NCI-H510A (cell line): ENCODE results near the gene AK8.

Source experiments
- DNase-seq: peaks from one replicate; lab custom pipeline; 2025; lab: John Stamatoyannopoulos, UW

AK8 gene

DNA sequence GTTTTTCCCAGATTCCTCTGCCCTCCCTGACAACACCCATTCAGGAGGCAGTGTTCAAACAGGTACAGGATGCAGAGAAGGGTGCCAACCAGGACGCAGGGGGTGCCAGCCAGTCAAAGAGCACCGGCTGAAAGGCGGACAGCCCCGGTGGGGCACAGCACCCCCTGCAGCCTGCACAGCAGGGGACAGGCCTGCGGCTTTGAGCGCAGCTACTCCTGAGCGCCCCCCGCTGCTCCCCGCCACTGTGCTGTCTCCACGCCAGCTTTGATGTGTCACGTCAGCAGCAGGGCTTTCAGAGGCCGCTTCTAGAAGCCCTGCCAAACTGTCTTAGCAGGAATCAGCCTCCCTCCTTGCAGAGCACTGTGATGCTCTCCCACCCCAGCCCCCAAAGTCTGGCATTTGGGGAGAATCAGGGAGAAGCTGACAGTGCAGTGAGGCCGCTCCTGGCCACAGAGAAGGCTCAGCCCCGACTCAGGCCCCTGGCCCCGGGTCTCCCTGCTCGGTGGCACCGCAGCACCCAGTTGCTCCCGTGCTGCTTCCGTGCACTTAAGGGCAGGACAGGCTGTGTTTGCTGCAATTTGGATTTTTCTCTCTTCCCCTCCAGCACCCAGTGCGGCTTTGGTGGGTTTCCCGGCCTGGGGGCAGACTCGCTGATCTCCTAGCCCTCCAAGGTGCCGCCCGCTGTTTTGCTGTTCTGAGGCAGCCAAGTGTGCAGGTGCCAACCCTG lies 20.3 kb downstream of the AK8 start:
- no peak for DNase-seq

DNA sequence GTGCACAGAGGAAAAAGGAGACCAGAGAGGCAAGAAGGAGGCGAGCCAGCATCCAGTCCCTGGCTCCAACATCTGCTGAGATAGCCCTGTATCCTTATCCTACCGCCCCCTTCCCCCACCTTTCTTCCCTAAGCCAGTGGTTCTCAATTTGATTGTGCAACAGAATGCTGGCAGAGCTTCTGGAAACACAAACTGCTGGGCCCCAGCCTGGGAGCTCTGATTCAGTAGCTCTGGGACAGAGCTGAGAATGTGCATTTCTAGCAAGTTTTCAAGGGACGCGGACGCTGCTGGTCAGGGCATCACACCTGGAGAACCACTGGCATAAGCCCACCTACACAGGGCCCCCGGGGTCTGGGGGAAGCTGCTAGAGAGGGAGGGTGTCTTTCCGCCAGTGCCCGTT lies 21.1 kb downstream of the AK8 start:
- DNase-seq = no peak

DNA sequence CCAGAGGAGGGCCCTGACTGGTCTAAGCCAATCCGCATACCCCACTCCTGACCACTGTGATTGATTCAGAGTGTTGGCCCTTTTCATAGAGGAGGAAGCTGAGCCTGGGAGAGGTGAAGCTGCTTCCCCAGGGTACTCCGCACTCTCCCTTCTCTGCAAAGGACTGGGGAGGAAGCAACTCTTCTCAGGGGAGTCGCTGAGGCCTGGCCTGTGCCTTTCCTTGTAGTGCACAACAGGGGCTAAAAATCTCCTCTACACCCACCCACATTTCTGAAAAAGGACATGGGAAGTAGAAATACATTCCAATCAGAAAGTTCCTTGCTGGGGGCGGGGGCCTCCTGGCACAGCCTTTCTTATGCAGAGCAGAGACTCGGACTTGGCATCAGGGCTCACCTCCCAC lies 22.2 kb downstream of the AK8 start:
- no peak for DNase-seq

DNA sequence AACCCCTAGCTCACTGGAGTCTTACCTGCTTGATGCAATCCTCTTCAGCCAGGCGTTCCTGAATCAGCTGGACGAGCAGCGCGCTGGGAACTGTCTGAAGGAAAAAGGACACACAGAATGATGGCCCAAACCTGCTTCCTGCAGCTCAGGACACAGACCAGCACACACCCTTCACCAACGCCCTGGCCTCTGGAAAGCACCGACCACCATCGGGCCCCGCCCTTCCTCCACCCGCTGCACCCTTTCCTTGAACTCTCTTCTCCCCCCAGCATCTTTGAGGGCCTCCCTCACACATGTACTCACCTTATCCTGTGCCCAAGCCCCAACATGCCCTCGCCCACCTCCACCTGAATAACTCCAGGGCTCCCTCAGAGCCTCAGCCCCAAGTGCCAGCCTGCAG lies 23.3 kb downstream of the AK8 start:
- DNase-seq = no peak

DNA sequence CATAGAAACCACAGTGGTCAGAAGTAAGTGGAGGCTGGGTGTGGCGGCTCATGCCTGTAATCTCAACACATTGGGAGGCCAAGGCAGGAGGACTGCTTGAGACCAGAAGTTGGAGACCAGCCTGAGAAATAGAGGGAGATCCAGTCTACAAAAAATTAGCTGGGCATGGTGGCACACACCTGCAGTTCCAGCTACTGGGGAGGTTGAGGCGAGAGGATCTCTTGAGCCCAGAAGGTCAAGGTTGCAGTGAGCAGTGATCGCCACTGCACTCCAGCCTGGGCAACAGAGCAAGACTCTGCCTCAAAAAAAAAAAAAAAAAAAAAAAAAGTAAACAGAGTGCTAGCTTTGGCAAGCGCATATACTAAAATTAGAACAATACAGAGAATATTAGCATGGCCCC lies 24.6 kb downstream of the AK8 start:
- no peak for DNase-seq

DNA sequence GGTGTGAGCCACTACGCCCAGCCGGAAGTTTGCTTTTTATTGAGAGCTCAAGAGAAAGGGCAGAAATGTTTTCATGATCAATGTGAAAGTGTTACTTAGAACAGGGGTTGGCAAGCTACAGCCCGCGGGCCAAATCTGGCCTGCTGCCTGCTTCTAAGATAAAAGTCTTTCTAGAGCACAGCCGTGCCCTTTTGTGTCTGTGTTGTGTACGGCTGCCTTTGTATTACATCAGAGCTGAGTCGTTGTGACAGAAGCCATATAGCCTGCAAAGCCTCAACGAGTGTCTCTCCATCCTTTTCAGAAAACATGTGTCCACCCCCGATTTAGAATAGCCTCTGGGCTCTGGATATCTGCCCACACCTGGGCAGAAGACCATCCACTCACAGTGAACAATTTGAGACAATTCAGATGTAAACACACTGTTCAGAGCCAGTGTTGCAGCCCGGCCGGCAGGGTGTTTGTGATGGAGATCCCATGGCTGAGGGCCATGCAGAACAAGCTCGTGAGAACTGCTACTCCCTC lies 28.8 kb downstream of the AK8 start:
- DNase-seq = no peak

DNA sequence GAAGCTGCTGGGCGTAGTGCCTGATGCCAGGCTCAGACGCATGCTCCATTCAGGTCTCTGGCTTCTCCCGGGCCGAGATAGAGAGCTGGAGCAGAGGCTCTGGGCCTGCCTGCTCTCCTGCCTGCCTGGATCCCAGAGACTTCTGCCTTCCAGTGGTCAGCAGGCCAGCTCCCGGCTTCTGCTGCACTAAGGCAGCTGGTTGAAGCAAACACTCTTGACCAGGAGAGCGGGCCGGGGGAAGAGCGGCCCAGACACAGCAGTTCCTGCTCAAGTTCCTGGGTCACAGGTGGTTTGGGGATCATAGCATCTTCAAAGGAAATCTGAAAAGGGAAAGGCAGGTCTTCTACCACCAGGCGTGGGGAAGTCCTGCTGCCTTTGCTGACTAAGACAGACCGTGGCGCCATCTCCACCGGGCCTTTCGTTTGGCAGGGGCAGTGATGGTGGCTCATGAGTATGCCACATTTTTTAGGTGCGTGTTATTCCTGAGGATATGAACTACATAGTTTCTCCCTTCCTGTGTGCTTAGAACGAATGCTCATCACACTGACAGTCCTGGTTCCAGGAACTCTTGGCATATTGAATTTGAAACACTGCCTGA lies 31.1 kb downstream of the AK8 start:
- no peak for DNase-seq

DNA sequence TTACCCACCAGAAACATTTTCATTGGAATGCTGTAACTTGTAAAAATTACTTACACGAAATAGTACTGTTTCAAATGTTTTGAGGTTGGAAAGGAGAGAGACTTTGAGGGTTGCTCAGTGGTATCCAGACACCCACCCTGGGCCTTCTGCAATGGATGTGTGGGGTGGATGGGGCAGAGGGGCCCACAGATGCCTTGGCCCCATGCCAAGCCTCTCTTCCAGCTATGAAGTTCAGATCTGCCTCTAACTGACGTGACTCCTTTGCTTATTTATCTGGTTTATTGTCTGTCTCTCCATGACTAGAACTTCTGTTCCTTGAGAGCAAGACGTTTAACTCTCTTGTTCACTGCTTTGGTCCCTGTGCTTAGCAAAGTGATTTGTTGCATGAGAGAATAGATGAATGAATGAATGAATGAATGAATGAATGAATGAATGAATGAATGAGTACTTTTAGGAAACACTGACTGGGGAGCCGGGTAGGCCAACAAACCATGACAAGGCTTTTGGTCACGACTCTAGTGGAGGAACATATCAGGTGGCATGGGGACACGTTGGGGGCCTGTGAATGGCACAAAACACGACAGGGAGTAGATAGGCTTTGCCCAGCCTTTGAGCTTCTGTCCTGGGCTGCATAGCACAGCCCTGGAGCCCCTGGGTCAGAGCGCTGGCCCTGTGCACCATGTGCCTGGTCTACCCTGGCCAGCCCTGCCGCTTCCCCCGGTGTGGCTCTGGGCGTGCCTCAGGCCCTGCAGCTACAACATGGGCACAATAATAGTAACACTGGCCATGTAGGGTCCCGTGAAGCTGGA lies 31.8 kb downstream of the AK8 start:
- no peak for DNase-seq

DNA sequence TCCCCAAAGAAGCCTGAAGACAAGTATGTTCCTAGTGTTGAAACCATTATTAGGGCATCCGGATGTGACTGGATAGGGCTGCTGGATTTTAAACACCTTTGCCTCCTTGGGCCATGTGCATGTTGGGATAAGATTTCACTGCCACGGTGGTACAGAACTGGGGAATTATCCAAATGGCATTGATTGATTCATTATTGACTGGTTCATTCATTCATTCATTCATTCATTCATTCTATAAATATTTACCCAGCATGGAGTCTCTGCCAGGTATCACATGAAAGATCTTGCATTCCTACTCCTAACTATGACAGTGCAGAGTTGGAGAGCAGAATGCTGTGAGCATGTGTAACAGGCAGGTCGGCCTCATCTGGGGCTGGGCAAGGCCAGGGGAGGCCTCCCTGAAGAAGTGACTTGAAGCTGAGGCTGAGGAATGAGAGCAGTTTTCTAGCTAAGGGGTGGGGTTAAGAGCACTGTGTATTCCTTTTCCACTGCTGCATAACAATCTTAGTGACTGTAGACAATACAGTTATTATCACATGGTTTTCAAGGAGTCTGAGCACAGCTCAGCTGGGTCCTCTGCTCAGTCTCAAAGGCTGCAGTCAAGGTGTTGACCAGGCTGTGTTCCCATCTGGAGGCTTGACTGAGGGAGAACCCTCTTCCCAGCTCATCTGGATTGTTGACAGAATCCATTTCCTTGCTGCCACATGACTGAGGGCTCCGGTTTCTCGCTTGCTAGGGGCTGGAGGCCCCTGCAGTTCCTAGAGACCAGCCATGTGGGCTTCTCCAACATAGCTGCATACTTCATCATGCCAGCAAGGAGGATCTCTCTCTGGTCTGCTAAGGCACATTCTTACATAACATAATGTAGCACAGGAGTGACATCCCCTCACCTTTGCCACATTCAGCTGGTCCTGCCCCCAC lies 35.7 kb downstream of the AK8 start:
- DNase-seq = no peak

DNA sequence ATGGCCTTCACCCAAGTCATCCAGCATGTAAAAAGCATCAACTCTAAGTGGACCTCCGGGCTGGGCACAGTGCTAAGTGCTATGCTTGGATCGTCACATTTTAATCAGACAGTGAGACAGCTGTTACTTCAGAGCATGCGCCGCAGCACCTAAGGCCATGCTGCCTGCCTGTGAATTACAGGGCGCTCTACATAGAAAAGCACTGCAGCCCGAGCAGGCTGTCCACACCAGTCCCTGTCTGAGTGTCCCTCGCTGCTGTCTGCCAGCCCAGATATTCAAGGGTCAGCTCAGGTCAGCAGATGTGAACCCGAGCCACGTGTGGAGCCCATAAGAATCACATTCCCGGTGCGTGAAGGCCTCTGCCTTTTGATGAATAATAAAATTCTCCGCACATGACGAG lies 37.1 kb downstream of the AK8 start:
- DNase-seq = no peak

DNA sequence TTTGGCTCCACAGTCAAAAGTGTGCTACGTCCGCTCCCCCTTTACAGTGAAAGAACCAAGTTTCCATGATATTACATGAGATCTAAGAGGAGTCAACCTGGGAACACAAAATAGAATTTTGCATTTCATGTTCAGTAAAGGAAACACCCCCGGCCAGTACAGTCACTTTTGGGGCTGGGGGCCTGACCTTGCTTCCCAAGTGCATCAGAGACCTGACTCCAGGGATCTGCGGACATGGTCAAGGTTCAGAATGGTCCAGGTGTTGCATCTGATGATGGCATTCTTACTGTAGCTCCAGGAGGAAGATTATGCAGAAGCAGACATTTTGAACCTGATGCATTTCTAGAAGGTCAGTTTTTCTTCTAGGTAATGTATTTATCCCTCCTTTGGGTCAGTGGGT lies 39.8 kb downstream of the AK8 start:
- no peak for DNase-seq

DNA sequence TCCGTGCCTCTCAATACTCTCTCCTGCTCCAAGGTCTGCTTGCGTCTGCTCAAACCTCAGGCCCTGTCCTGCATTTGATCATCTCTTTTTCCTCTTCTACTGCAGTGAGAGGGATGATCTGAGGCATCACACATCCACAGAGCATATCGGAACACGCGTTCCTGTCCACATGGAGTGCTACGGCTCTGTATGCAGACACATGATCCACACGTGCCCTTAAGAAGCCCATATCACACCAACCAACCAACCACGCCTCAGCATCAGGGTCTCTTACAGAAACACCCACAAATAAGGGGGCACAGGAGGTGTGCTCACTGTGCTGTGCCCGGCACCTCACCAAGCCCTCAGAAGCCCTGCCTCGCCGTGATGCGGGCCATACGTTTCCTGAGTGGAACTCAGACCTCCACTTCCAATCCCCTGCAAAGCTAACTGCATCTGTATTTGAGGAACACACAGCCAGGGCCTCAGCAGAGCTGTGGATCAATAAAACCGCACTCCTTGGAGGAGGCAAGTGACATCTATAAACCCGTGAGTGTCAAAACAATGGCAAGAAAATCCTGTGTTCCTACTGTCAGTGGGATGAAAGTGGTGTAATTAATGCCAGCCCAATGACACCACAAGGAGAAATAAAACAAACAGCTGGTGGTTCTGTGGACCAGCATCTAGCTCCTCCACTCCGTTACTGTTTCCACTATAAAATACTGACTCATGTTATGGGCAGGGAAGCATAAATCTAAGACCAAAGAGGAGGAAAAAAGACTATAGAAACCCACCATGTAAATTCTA lies 40.4 kb downstream of the AK8 start:
- no peak for DNase-seq

DNA sequence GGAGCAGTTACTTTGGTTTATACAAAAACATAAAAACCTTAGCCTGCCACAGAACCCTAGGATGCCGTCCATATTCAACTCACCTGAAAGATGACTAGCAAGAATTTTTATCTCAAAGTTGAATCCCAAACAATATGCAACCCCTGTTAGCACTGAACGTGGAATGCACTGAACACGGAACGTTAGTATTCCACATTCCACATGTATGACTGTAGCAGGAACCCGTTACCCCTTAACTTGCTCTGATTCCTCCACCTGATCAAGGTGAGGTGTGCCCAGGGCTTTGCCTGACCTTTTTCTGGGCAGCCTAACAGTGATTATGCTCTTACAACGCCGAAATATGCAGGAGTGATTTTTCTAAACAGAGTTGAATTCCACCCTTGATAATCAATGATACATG lies 43.7 kb downstream of the AK8 start:
- DNase-seq = no peak

DNA sequence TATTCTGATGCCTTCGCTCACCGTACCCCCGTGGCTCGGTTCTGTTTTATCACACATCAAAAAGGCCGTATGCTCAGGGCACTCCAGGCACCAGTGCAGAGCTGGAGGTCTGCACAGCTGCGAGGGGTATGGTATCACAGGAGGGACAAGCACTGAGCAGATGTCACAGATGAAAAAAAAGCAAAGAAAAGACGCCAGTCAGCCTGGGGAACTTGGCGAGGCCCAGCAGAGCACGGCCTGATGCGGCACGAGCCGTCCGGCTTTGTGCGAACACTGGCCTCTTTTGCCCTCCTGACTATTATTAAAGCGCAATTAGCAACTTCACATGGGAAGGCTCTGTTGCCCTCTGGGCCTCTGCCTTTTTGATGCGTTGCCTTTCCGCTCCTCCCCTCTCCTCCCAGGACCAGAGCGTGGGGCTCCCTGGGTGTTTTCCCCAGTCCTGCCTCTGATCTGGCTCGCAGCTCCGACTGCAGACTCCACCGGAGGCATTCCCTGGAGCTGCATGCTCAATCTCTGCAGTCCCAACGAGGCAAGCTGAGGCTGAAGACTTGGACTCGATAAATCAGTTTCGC lies 44.4 kb downstream of the AK8 start:
- no peak for DNase-seq

DNA sequence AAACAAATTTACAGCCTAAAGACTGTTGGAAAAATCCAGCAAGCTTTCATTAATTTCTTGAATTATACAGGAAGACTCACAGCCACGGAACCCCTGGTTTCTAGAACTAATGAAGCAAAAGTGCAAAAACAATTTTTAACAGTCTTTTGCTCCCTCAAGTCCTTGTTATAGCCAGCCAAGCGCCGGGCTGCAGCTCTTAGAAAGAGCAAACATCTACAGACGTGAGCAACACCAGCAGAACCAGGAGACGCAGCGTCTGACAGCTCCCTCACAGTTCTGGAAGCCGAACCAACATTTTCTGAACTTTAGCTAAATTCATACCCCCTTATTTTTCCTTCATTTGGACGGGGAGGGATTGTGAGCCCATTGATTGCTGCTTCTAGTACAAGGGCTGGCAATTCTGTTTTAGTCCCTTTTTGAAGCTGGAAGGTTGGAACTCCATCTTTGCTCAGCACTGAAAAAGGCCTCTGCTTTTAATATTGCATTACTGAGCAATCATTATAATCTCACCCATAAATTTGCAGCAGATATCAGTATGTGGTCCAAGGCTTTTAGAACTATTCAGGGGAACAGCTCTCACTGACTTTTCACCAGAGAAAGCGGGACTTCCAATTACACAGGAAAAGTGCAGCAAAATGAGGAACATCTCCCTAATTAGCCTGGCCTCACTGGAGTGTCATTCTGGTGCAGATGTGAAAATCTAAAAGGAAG lies 45.8 kb downstream of the AK8 start:
- DNase-seq = no peak

DNA sequence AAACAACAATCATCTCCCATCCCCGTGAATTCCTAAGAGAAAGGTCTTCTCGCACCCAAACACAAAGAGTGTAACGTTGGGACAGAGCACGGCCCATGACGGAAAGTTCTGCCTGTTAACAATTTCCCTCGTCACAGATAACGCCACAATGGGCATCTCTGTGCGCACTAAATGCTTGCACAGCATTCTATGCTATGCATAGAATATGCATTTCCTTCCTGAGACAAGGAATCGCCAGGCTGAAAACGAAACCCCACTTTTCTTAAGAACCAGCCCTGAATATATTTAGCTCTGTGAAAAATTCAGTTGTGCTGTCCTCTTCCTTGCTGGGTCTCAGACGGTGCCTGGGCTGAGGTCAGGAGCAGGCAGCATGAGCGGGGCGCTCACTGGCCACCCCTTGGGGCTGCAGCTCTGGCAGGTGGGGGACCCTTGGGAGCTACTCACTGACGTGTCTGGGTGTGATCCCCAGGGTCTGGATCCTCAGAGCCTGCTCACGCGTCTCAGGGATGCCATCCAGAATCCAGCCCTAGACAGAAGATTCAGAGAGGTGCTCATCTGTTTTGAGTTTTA lies 49.8 kb downstream of the AK8 start:
- DNase-seq = no peak

DNA sequence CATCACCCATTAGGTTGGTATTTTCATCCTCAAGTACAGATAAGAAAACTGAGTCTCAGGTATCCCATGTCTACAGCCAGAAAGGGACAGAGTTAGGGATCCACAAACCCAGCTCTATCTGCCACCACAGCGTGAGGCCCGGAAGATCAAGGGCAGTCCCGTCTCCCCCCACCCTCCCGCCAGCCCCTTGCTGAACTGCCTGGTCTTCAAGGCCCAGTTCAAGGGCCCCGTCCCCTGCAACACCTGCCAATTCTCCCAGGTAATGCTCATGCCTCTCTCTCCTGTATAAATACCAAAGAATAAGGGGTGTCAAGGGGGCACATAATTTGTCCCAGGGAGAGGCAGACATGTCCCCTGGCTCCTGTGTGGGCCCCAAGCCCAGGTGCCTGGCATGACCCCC lies 50.7 kb downstream of the AK8 start:
- no peak for DNase-seq

DNA sequence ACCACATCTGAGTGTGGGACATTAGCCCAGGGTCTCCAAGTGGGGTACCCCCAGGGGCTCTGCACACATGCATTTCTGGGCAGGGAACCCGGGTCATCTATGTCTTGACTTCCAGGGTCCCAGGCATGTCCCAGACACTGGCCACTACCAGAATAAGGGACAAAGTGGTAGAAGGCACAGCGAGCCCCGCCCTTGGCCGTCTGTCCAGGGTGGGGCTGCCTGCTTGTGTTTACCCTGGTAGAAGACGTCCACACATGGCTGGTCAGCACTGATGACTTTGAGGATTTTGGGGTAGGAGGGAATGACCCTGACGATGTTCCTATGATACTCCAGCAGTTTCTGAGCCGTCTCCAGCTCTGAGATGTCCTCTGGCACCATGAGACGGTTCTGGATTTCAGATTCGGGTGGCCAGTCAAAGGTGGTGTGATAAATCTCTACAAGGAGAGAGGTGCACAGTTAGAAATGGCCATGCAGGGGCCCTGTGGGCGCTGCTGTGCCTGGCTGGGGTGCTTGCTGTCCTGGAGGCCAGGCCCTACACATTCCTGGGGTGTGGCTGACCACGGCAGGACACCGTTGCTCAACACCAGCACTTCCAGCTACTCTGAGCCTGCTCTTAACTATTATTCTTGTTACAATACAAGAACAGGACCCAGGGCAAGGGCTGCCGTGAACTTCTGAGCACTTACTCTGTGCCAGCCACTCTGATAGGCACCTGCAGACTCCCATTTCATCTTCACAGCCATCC lies 51.3 kb downstream of the AK8 start:
- DNase-seq = no peak

DNA sequence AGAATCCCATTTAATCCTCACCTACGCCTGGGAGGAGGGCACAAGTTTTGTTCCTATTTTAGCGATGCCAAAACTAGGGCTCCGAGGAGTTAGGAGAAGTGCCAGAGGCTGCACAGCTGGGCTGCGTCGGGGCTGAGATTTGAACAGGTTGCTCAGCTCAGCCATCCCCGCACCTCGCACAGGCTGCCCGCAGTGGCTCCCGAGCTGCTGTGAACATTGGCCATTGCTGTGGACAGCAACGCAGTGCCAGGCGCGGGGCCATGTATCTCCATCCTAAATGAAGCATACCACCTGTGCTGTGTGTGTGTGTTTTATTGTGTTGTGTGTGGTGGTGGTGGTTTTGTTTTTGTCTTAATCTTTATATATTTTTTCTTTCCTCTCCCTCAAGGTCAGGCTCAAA lies 52.0 kb downstream of the AK8 start:
- DNase-seq = no peak
